ENCODE measurements around the gene CCDC57.

- TF ChIP-seq CTCF (IDR thresholded peaks at IDR 0.05; ENCODE audit: low read depth, low read length, missing input control): no peak
- TF ChIP-seq HNF4G (IDR thresholded peaks at IDR 0.05): no peak
- TF ChIP-seq TAF1 (conservative IDR thresholded peaks at IDR 0.05): no peak
- TF ChIP-seq, protein P1, sequence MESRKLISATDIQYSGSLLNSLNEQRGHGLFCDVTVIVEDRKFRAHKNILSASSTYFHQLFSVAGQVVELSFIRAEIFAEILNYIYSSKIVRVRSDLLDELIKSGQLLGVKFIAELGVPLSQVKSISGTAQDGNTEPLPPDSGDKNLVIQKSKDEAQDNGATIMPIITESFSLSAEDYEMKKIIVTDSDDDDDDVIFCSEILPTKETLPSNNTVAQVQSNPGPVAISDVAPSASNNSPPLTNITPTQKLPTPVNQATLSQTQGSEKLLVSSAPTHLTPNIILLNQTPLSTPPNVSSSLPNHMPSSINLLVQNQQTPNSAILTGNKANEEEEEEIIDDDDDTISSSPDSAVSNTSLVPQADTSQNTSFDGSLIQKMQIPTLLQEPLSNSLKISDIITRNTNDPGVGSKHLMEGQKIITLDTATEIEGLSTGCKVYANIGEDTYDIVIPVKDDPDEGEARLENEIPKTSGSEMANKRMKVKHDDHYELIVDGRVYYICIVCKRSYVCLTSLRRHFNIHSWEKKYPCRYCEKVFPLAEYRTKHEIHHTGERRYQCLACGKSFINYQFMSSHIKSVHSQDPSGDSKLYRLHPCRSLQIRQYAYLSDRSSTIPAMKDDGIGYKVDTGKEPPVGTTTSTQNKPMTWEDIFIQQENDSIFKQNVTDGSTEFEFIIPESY (IDR thresholded peaks at IDR 0.05): no peak
- TF ChIP-seq JUND (IDR thresholded peaks at IDR 0.05): no peak
- no peak for TF ChIP-seq MAX (IDR thresholded peaks at IDR 0.05)
- TF ChIP-seq SP1 (IDR thresholded peaks at IDR 0.05): no peak
- TF ChIP-seq RXRA (IDR thresholded peaks at IDR 0.05): no peak
- no peak for TF ChIP-seq REST (IDR thresholded peaks at IDR 0.05)
- no peak for TF ChIP-seq EGR1 (IDR thresholded peaks at IDR 0.05; ENCODE audit: low read depth in 2 of 2)
- TF ChIP-seq, protein P2, sequence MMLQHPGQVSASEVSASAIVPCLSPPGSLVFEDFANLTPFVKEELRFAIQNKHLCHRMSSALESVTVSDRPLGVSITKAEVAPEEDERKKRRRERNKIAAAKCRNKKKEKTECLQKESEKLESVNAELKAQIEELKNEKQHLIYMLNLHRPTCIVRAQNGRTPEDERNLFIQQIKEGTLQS (IDR thresholded peaks at IDR 0.05): no peak
- no peak for TF ChIP-seq FOXA2 (IDR thresholded peaks at IDR 0.05)
- no peak for TF ChIP-seq RAD21 (IDR thresholded peaks at IDR 0.05)
These were observed 120.5 kb downstream of the CCDC57 start for GRCh38 chr17:82092094-82092586.

Data from liver (tissue), 3 donors.